GM18909 (cell line): ENCODE results near the gene SLC26A11.
"Not testable (repeated sequence)": the region's sequence is repeated elsewhere in the genome, so short reads cannot be mapped to it uniquely, and the experiment has no call there.

Experiments used
- ATAC-seq: cut with Tn5 transposase; IDR thresholded peaks from one replicate; pipeline ENCODE4 v1.9.1; 2021; ENCODE audit warnings: mild to moderate bottlenecking; ENCODE audit not compliant: unreplicated experiment, poor library complexity

SLC26A11 gene

DNA sequence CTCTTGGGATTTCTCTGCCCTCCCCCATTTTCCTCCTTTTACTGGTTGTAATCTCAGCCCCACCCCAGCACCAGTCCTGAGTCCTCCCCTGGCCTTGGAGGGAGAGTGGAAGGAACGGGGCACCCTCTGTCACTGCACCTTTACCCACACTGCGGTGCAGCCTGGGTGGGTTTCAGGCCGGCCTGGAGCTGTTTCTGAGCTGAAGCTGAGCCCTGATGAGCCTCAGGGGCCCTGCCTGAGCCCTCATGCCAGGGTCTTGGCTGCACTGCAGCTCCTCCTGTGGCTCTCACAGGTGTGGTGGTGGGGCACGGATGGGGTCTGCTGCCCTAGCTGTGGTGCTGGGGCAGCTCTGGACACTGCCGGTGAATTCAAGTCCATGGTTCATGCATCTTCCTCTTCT is 74.9 kb downstream of the SLC26A11 start:
- ATAC-seq: no peak

DNA sequence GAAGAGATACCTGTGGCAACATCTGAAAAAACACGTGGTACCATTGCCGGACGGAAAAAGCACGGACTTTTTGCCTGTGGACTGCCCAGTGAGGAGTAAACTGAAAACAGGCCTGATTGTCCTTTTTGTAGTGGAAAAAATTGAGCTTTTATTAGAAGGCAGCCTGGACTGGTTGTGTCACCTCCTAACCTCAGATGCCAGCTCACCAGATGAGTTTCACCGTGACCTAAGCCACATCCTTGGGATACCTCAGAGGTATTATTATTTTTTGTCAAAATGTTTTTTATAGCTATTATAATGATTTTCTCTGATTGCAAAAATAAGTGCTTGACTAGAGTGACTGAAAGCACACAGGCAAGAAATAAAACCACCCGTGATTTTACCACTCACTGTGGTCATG is 75.3 kb downstream of the SLC26A11 start:
- ATAC-seq: no peak

GRCh38 chr17:80296221-80296620 is 76.0 kb downstream of the SLC26A11 start:
- ATAC-seq: no peak

DNA sequence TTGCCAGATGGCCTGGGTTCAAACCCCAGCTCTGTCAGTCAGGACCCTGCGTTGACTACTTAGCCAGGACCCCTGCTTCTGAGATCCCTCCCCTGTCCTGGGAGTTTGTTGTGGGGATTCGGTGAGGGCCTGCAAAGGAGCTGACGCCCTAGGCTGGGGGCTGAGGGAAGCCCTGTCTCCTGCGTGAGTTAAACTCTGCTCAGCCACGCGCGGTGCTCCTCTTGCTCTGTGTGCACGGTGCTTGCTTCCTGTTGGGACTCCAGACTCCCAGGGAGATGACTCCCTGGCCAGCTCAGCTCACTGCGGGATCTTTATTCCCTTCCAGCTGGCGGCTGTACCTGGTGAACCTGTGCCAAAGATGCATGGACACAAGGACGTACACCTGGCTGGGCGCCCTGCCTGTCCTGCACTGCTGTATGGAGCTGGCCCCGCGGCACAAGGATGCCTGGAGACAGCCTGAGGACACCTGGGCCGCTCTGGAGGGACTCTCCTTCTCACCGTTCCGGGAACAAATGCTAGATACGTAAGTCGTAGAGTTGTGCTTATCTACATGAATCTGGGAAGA is 77.9 kb downstream of the SLC26A11 start:
- no peak for ATAC-seq

DNA sequence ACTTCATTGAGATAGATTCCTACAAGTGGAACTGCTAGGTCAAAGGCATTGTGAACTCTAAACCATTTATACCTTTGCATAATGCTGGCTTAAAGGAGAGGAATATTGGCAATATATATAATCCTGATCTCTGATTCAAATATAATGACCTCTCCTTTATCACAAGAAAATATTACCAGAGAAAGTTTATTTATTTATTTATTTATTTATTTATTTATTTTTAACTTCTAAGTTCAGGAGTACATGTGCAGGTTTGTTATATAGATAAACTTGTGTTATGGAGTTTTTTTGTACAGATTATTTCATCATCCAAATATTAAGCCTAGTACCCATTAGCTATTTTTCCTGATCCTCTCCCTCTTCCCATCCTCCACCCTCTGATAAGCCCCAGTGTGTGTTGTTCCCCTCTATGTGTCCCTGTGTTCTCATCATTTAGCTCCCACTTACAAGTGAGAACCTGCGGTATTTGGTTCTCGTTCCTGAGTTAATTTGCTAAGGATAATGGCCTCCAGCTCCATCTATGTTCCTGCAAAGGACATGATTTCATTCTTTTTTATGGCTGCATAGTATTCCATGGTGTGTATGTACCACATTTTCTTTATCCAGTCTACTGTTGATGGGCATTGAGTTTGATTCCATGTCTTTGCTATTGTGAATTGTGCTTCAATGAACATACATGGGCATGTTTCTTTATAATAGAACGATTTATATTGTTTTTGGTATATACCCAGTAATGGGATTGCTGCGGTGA is 79.3 kb downstream of the SLC26A11 start:
- ATAC-seq: not testable (repeated sequence)

DNA sequence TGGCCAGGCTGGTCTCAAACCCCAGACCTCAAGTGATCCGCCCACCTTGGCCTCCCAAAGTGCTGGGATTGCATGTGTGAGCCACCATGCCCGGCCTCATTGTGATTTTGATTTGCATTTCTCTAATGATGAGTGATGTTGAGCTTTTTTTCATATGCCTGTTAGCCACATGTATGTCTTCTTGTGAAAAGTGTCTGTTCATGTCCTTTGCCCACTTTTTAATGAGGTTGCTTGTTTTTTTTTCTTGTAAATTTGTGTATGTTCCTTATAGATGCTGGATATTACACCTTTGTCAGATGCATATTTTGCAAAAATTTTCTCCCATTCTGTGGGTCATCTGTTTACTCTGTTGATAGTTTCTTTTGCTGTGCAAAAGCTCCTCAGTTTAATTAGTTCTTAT is 80.5 kb downstream of the SLC26A11 start:
- not testable (repeated sequence) for ATAC-seq
